Neural progenitor cell (in vitro differentiated cells): ENCODE measurements around the gene HMGN1. TPM values are rescaled to one million over a fixed set of nuclear protein-coding genes. Genes with fewer than 3 reads are reported as not detected.

ENCODE experiments used
- DNase-seq: peaks from one replicate; pipeline ENCODE4 v3.0.0-alpha.2; 2016; ENCODE audit warnings: low spot score
- H2AFZ ChIP-seq: fragments of 200-600 bp; sonication (generic); replicated peaks from 2 replicates; pipeline ENCODE4 v1.6.1; 2016; ENCODE audit warnings: antibody characterized with exemption
- H3F3A ChIP-seq: fragments of 200-600 bp; sonication (generic); 2 replicates; pipeline ENCODE4 v1.6.1; 2016; ENCODE audit warnings: antibody characterized with exemption, low read depth
- H3K27ac ChIP-seq: fragments of 200-600 bp; sonication (generic); 2 replicates; pipeline ENCODE4 v1.5.1; 2016; ENCODE audit warnings: mild to moderate bottlenecking
- H3K27me3 ChIP-seq: fragments of 200-600 bp; sonication (generic); 2 replicates; pipeline ENCODE4 v1.6.1; 2016; ENCODE audit warnings: mild to moderate bottlenecking, moderate library complexity
- H3K36me3 ChIP-seq: fragments of 200-600 bp; sonication (generic); 2 replicates; pipeline ENCODE4 v1.5.1; 2016
- H3K4me1 ChIP-seq: fragments of 200-600 bp; sonication (generic); 2 replicates; pipeline ENCODE4 v1.6.1; 2016; ENCODE audit warnings: mixed run types
- H3K4me2 ChIP-seq: fragments of 200-600 bp; sonication (generic); 2 replicates; pipeline ENCODE4 v1.6.1; 2016
- H3K4me3 ChIP-seq: fragments of 200-600 bp; sonication (generic); 2 replicates; pipeline ENCODE4 v1.5.1; 2016
- H3K79me2 ChIP-seq: fragments of 200-600 bp; sonication (generic); 2 replicates; pipeline ENCODE4 v1.6.1; 2016; ENCODE audit warnings: low read depth
- H3K9ac ChIP-seq: fragments of 200-600 bp; sonication (generic); 2 replicates; pipeline ENCODE4 v1.6.1; 2016
- H3K9me3 ChIP-seq: fragments of 200-600 bp; sonication (generic); 2 replicates; pipeline ENCODE4 v1.5.1; 2016; ENCODE audit warnings: low read depth
- H4K20me1 ChIP-seq: fragments of 200-600 bp; sonication (generic); 2 replicates; pipeline ENCODE4 v1.6.1; 2016; ENCODE audit warnings: low read depth
- H3K27ac Mint-ChIP-seq: 3 replicates; pipeline ENCODE4 v1.8.0; 2021; ENCODE audit warnings: mixed read lengths
- H3K27me3 Mint-ChIP-seq: 2 replicates; pipeline ENCODE4 v1.8.0; 2022; ENCODE audit warnings: low read depth, mild to moderate bottlenecking, inconsistent platforms, moderate library complexity, mixed read lengths; ENCODE audit not compliant: insufficient read depth
- H3K36me3 Mint-ChIP-seq: 3 replicates; pipeline ENCODE4 v1.8.0; 2021; ENCODE audit warnings: mixed read lengths
- H3K4me1 Mint-ChIP-seq: 3 replicates; pipeline ENCODE4 v1.8.0; 2021; ENCODE audit warnings: mixed read lengths
- H3K4me3 Mint-ChIP-seq: 3 replicates; pipeline ENCODE4 v1.8.0; 2021; ENCODE audit warnings: mild to moderate bottlenecking, moderate library complexity, mixed read lengths
- H3K9me3 Mint-ChIP-seq: 3 replicates; pipeline ENCODE4 v1.8.0; 2020; ENCODE audit warnings: mixed read lengths
- CTCF ChIP-seq: fragments of 200-600 bp; sonication (generic); IDR thresholded peaks from 2 replicates; pipeline ENCODE4 v1.5.1; 2017; ENCODE audit warnings: antibody characterized with exemption, mild to moderate bottlenecking
- EZH2 ChIP-seq: fragments of 200-600 bp; sonication (generic); IDR thresholded peaks from 2 replicates; pipeline ENCODE4 v1.6.1; 2017; ENCODE audit warnings: antibody characterized with exemption, mild to moderate bottlenecking, moderate library complexity
- EZH2phosphoT487 ChIP-seq: fragments of 200-600 bp; sonication (generic); IDR thresholded peaks from 2 replicates; pipeline ENCODE4 v1.6.1; 2017; ENCODE audit warnings: antibody characterized with exemption
- total RNA-seq: library from RNA; depleted of rRNA; stranded (reverse); fragments of >200 nt; gene quantifications from 2 replicates; pipeline ENCODE4 v1.2.3, GENCODE V29; 2015; ENCODE audit warnings: low replicate concordance

HMGN1 gene
- total RNA-seq, 1 donor from 2014 or later = 903 TPM

DNA sequence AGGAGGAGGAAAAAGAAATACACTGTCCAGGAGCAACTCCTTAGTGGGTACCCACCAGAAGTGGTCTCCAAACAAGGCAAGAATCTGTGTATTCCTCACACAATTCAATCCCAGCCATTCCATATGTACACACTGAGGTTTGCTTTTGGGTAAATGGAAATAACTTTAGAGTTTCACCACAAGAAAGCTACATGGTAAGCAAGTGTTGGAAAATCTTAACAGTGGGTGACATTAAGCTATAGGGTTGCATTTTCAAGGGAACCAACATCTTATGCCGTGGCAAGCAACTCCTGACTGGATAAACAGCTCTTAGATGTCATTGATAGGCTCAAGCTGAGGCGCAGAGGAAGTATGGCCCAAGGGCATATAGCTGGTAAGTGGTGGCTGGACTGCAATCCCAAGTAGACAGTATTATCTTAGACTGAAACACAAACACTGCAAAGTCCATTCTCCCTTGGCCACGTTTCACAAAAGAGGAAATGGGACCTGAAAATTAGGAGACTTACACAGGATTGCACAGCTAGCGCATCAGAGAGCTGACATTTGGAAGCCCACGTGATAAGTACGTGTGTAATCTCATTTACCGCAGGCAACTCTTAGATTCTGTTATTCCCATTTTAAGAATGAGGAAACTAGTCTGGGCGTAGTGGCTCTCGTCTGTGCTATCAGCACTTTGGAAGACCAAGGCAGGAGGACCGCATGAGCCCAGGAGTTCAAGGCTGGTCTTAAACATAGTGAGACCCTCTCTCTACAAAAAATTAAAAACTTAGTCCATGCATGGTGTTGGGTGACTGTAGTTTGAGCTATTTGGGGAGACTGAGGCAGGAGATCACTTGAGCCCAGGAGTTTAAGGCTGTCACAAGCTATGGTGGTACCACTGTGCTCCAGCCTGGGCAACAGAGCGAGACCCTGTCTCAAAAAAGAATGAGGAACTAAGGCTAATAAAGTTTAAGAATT lies 31.5 kb downstream of the HMGN1 start:
- Histone ChIP-seq H3K4me2 (no peak overlapping the region), H3K4me1 (peaks cover 4% of the 10 kb centered on the region), H3F3A (peaks cover 9% of the 10 kb centered on the region), H3K9ac (no peak overlapping the region), H3K79me2 (peaks cover 24% of the 10 kb centered on the region), H4K20me1 (no peaks in the 10 kb centered on the region), H3K4me3 (no peak overlapping the region), H3K9me3 (no peaks in the 10 kb centered on the region), H3K27me3 (no peaks in the 10 kb centered on the region), H2AFZ (no peak overlapping the region), H3K27ac (no peak overlapping the region), H3K36me3 (no peaks in the 10 kb centered on the region)
- Mint-ChIP-seq H3K4me1 (peaks cover 6% of the 10 kb centered on the region), H3K36me3 (peaks cover 8% of the 10 kb centered on the region), H3K27me3 (peaks cover 11% of the 10 kb centered on the region), H3K9me3 (no peaks in the 10 kb centered on the region), H3K4me3 (no peak overlapping the region), H3K27ac (no peak overlapping the region)
- TF ChIP-seq CTCF (no peak), EZH2phosphoT487 (no peak), EZH2 (no peak)
- DNase-seq = no peak

GRCh38 chr21:39316729-39317128 lies 32.2 kb downstream of the HMGN1 start:
- no peak overlapping the region for H3K4me2 ChIP-seq
- Mint-ChIP-seq H3K27ac (no peak overlapping the region), H3K27me3 (peaks cover 13% of the 10 kb centered on the region), H3K36me3 (peaks cover 13% of the 10 kb centered on the region), H3K4me1 (peaks cover 12% of the 10 kb centered on the region), H3K4me3 (no peak overlapping the region), H3K9me3 (no peaks in the 10 kb centered on the region)
- DNase-seq = no peak
- no peaks in the 10 kb centered on the region for H3K27me3 ChIP-seq
- no peak overlapping the region for H3K27ac ChIP-seq
- peaks cover 31% of the 10 kb centered on the region for H3K79me2 ChIP-seq
- no peak for TF ChIP-seq EZH2phosphoT487
- TF ChIP-seq EZH2 = no peak
- TF ChIP-seq CTCF = no peak
- H3K9me3 ChIP-seq = no peaks in the 10 kb centered on the region
- no peak overlapping the region for H3K9ac ChIP-seq
- peaks cover 9% of the 10 kb centered on the region for H3F3A ChIP-seq
- peaks cover 9% of the 10 kb centered on the region for H3K4me1 ChIP-seq
- H2AFZ ChIP-seq = no peak overlapping the region
- H3K36me3 ChIP-seq = no peaks in the 10 kb centered on the region
- peaks cover 5% of the 10 kb centered on the region for H4K20me1 ChIP-seq
- no peak overlapping the region for H3K4me3 ChIP-seq

DNA sequence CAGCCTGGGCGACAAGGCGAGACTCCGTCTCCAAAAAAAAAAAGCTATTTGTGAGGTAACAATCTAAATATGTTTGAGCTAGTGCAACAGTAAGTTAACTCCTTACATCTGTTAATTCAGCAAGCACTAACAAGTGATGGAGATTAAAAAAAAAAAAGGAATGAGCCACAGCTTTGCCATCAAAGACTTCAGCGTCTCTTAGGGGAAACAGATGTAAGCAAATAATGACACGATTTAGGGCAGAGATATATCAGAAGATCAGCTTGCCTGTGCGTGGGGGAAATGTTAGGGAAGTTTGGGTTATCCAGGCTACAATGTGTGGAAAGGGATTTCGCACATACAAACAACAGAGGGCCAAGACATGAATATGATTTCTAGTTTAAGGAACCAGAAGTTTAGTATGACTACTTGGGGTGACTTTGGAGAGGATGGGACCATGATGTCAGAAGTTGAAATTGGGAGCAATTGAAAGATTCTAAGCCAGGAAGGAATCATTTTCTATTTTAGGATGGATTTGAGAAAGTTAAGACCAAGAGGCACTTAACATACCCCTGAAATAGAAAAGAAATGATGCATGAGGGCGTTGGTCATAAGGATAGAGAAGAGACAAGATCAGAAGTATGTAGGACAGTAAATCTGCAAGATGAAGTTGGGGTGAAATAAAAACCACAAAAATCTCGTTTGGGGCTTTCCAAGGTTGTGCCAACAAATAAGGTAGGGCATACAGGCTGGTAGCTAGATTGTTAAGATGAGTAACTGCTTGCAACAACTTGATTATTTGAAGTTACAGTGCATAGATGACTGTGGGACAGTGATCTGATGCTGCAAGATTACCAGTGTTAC lies 33.1 kb downstream of the HMGN1 start:
- Histone ChIP-seq H3F3A (peaks cover 9% of the 10 kb centered on the region), H3K9ac (no peak overlapping the region), H3K4me1 (peaks cover 11% of the 10 kb centered on the region), H3K4me2 (no peak overlapping the region), H3K27ac (no peak overlapping the region), H3K27me3 (no peaks in the 10 kb centered on the region), H4K20me1 (peaks cover 14% of the 10 kb centered on the region), H3K79me2 (peaks cover 40% of the 10 kb centered on the region), H3K9me3 (no peaks in the 10 kb centered on the region), H2AFZ (no peak overlapping the region), H3K36me3 (no peaks in the 10 kb centered on the region), H3K4me3 (no peak overlapping the region)
- Mint-ChIP-seq H3K4me3 (peak overlapping the region; percentile 3), H3K9me3 (no peaks in the 10 kb centered on the region), H3K27ac (no peak overlapping the region), H3K4me1 (peaks cover 12% of the 10 kb centered on the region), H3K27me3 (peaks cover 10% of the 10 kb centered on the region), H3K36me3 (peaks cover 19% of the 10 kb centered on the region)
- no peak for TF ChIP-seq EZH2
- no peak for TF ChIP-seq EZH2phosphoT487
- no peak for TF ChIP-seq CTCF
- DNase-seq = no peak
